ENCODE measurements around the gene PRB2.
"Not testable (repeated sequence)": the region's sequence is repeated elsewhere in the genome, so short reads cannot be mapped to it uniquely, and the experiment has no call there.

DNA sequence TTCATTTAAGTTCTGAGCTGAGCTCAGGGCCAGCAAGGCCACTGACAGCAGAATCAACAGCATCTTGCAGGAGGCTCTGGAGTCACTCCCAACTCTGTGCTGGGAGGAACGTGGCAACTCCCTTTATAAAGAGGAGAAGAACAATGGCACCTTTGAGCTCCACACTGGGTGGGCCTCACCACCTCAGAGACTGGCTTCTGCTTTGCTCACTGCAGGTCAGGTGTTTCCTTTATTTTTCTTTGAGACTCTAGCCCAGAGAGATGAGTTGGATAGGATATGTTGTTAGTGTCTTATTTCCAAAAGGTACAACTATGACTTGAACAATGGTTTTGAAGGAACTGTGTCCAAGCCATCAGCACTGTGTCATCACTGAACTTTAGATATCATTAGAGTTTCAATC lies at the start of gene PRB2:
- TF ChIP-seq CTCF (IDR thresholded peaks at IDR 0.05); SIN3A (IDR thresholded peaks at IDR 0.05; ENCODE audit: borderline replicate concordance, insufficient read depth, low read depth, low read length): not testable (repeated sequence)
- TF ChIP-seq, protein P1, sequence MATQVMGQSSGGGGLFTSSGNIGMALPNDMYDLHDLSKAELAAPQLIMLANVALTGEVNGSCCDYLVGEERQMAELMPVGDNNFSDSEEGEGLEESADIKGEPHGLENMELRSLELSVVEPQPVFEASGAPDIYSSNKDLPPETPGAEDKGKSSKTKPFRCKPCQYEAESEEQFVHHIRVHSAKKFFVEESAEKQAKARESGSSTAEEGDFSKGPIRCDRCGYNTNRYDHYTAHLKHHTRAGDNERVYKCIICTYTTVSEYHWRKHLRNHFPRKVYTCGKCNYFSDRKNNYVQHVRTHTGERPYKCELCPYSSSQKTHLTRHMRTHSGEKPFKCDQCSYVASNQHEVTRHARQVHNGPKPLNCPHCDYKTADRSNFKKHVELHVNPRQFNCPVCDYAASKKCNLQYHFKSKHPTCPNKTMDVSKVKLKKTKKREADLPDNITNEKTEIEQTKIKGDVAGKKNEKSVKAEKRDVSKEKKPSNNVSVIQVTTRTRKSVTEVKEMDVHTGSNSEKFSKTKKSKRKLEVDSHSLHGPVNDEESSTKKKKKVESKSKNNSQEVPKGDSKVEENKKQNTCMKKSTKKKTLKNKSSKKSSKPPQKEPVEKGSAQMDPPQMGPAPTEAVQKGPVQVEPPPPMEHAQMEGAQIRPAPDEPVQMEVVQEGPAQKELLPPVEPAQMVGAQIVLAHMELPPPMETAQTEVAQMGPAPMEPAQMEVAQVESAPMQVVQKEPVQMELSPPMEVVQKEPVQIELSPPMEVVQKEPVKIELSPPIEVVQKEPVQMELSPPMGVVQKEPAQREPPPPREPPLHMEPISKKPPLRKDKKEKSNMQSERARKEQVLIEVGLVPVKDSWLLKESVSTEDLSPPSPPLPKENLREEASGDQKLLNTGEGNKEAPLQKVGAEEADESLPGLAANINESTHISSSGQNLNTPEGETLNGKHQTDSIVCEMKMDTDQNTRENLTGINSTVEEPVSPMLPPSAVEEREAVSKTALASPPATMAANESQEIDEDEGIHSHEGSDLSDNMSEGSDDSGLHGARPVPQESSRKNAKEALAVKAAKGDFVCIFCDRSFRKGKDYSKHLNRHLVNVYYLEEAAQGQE (IDR thresholded peaks at IDR 0.05; ENCODE audit: insufficient read depth in 1 of 2, low read depth in 2 of 2, low read length in 1 of 2) = not testable (repeated sequence)

All from Panc1 (cell line).